ENCODE measurements around the gene IL11. TPM values are rescaled to one million over a fixed set of nuclear protein-coding genes. Genes with fewer than 3 reads are reported as not detected.

The IL11 gene
- total and polyA plus RNA-seq, 2 experiments from 2014 or later = 6.7 to 28.7 TPM

DNA sequence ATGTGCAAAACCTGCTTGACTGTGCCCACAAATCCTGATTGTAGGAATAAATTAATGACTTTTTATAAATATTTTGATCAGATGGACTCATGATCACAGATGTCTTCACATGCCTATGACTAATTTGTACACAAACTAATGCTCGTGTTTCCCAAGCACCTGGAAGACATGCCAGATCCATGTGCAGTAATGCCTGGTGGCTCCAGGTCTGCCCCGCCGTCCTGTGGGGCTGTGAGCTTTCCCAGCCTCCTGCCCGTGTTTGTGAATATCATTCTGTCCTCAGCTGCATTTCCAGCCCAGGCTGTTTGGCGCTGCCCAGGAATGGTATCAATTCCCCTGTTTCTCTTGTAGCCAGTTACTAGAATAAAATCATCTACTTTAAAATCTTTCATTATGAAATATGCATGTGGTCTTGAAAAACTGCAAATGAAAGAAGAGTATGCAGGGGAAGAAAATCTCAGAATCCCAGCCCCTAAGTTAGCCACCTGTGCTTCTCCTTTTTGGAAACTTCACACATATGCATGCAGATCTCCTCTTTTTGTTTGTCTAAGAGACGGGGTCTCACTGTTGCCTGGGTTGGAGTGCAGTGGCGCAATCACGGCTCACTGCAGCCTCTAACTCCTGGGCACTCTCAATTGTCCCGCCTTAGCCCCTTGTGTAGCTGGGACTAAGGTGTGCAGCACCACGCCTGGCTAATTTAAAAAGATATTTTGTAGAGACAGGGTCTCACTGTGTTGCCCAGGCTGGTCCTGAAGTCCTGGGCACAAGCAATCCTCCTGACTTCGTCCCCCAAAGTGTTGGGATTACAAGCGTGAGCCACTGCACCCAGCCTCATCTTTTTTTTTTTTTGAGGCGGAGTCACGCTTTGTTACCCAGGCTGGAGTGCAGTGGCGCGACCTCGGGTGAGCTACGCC, 21.7 kb upstream of the IL11 start:
- peak; percentile 66 for DNase-seq

DNA sequence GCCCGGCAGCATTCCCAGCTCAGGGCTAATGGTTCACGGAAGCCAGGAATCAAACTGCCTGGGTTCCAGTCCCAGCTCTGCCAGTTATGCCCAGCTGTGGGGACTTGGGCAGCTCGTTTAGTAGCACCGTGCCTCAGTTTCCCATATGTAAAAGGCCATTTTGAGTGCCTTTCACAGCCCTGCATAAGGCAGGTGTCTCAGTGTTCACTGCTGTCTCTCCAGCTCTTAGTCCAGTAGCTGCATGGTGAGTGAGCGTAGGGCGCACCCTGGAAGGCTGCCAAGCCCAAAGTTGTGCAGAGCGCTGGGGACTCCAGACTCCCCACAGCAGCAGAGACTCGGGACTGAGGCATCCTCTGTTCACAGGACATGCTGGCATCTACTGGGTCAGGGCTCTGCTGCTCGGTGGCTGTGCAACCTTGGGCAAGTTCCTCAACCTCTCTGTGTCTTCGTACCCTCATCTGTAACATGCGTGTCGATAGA, 21.0 kb upstream of the IL11 start:
- peaks cover 16% of the 10 kb centered on the region; the same call in 1 of the 2 replicates for H4K20me1 ChIP-seq (ENCODE audit: insufficient read depth)

More for the DNA sequence above, 21.7 kb upstream of the IL11 start:
- peaks cover 44% of the 10 kb centered on the region for H3F3A ChIP-seq (ENCODE audit: insufficient read depth)
- no peak overlapping the region for H3K4me3 ChIP-seq
- H3K9me3 ChIP-seq (ENCODE audit: low read depth) = no peaks in the 10 kb centered on the region
- peaks cover 20% of the 10 kb centered on the region; the same call in 1 of the 2 replicates for H3K4me1 ChIP-seq (ENCODE audit: insufficient read depth)
- H3K4me2 ChIP-seq (ENCODE audit: unreplicated experiment) = no peak overlapping the region
- no peaks in the 10 kb centered on the region for H3K27me3 ChIP-seq (replicated peaks; ENCODE audit: insufficient read depth)
- no peak overlapping the region for H2AFZ ChIP-seq
- WGBS, 2 experiments (ENCODE audit: low coverage in 1 of 2, low lambda C conversion rate in 2 of 2, missing lambda C conversion rate in 2 of 2) = 73 to 76% methylated on average over 18 of the region's 18 CpGs
- H3K79me2 ChIP-seq (ENCODE audit: insufficient read depth) = peaks cover 43% of the 10 kb centered on the region
- H3K9ac ChIP-seq = no peak overlapping the region
- TF ChIP-seq EZH2phosphoT487 (IDR thresholded peaks at IDR 0.05; ENCODE audit: insufficient read depth, low read depth) (no peak), EZH2 (IDR thresholded peaks at IDR 0.05; ENCODE audit: insufficient read depth, poor library complexity, severe bottlenecking) (no peak)
- H3K9me2 ChIP-seq (ENCODE audit: insufficient read depth) = no peaks in the 10 kb centered on the region
- 0 out of 2 replicates have a peak overlapping the region, but pooled peaks have one; percentile 17 for H3K27ac ChIP-seq
- peaks cover 24% of the 10 kb centered on the region; the same call in 1 of the 2 replicates for H3K36me3 ChIP-seq (ENCODE audit: low read depth)
- in situ Hi-C loops (cut with MboI) = no loop called here
- H4K20me1 ChIP-seq (ENCODE audit: insufficient read depth) = peaks cover 12% of the 10 kb centered on the region; the same call in 1 of the 2 replicates

DNA sequence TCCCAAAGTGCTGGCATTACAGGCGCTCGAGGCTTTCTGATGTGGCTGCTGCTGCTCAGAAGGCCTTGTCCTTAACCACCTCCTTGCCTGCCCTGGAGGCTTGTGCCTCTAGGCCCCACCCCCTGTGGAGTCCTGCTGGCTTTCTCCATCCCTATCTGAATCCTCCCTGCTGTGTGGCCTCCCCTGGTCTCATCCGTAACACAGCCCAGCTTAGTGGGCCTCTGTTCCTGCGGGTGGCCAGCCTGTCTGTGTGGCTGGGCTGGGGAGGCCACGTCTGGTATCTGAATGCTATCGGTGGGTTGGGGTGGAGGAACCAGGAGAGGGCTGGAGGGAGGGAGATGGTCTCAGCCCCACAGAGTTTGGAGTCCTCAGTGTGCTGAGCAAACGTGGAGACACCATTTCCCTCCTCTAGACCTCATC, 20.2 kb upstream of the IL11 start:
- Histone ChIP-seq H3K79me2 (ENCODE audit: insufficient read depth) (peaks cover 54% of the 10 kb centered on the region), H3K9ac (no peak overlapping the region), H3K27me3 (replicated peaks; ENCODE audit: insufficient read depth) (no peaks in the 10 kb centered on the region), H3K36me3 (ENCODE audit: low read depth) (peaks cover 27% of the 10 kb centered on the region; the same call in 1 of the 2 replicates), H2AFZ (no peak overlapping the region), H3K9me3 (ENCODE audit: low read depth) (no peaks in the 10 kb centered on the region), H3K4me3 (no peak overlapping the region), H3F3A (ENCODE audit: insufficient read depth) (peaks cover 43% of the 10 kb centered on the region), H3K4me1 (ENCODE audit: insufficient read depth) (peaks cover 20% of the 10 kb centered on the region; the same call in 1 of the 2 replicates), H3K4me2 (ENCODE audit: unreplicated experiment) (no peak overlapping the region), H3K9me2 (ENCODE audit: insufficient read depth) (no peaks in the 10 kb centered on the region), H3K27ac (no peak overlapping the region), H4K20me1 (ENCODE audit: insufficient read depth) (peaks cover 16% of the 10 kb centered on the region; the same call in 1 of the 2 replicates)
- DNase-seq = no peak
- in situ Hi-C loops (cut with MboI) = no loop called here
- 77 to 81% methylated on average over 7 of the region's 7 CpGs for WGBS, 2 experiments (ENCODE audit: low coverage in 1 of 2, low lambda C conversion rate in 2 of 2, missing lambda C conversion rate in 2 of 2)
- TF ChIP-seq EZH2phosphoT487 (IDR thresholded peaks at IDR 0.05; ENCODE audit: insufficient read depth, low read depth) = no peak
- no peak for TF ChIP-seq EZH2 (IDR thresholded peaks at IDR 0.05; ENCODE audit: insufficient read depth, poor library complexity, severe bottlenecking)

More for the DNA sequence above, 21.0 kb upstream of the IL11 start:
- no peak for DNase-seq
- in situ Hi-C loops (cut with MboI) = no loop called here
- Histone ChIP-seq H3K4me1 (ENCODE audit: insufficient read depth) (peaks cover 20% of the 10 kb centered on the region; the same call in 1 of the 2 replicates), H3K36me3 (ENCODE audit: low read depth) (peaks cover 27% of the 10 kb centered on the region; the same call in 1 of the 2 replicates), H3K9me2 (ENCODE audit: insufficient read depth) (no peaks in the 10 kb centered on the region), H3K27ac (no peak overlapping the region), H3K27me3 (replicated peaks; ENCODE audit: insufficient read depth) (no peaks in the 10 kb centered on the region), H3K9me3 (ENCODE audit: low read depth) (no peaks in the 10 kb centered on the region), H3K79me2 (ENCODE audit: insufficient read depth) (peaks cover 50% of the 10 kb centered on the region), H3K4me2 (ENCODE audit: unreplicated experiment) (no peak overlapping the region), H2AFZ (no peak overlapping the region), H3K9ac (no peak overlapping the region), H3F3A (ENCODE audit: insufficient read depth) (peaks cover 43% of the 10 kb centered on the region), H3K4me3 (no peak overlapping the region)
- TF ChIP-seq EZH2 (IDR thresholded peaks at IDR 0.05; ENCODE audit: insufficient read depth, poor library complexity, severe bottlenecking) (no peak), EZH2phosphoT487 (IDR thresholded peaks at IDR 0.05; ENCODE audit: insufficient read depth, low read depth) (no peak)
- 66 to 70% methylated on average over 12 of the region's 12 CpGs for WGBS, 2 experiments (ENCODE audit: low coverage in 1 of 2, low lambda C conversion rate in 2 of 2, missing lambda C conversion rate in 2 of 2)
